ENCODE results near the gene PRORP. TPM values are rescaled to one million over a fixed set of nuclear protein-coding genes. Genes with fewer than 3 reads are reported as not detected.

Gene PRORP
- total RNA-seq, 2 experiments from 2014 or later, result 45.2 to 52.2 TPM

DNA sequence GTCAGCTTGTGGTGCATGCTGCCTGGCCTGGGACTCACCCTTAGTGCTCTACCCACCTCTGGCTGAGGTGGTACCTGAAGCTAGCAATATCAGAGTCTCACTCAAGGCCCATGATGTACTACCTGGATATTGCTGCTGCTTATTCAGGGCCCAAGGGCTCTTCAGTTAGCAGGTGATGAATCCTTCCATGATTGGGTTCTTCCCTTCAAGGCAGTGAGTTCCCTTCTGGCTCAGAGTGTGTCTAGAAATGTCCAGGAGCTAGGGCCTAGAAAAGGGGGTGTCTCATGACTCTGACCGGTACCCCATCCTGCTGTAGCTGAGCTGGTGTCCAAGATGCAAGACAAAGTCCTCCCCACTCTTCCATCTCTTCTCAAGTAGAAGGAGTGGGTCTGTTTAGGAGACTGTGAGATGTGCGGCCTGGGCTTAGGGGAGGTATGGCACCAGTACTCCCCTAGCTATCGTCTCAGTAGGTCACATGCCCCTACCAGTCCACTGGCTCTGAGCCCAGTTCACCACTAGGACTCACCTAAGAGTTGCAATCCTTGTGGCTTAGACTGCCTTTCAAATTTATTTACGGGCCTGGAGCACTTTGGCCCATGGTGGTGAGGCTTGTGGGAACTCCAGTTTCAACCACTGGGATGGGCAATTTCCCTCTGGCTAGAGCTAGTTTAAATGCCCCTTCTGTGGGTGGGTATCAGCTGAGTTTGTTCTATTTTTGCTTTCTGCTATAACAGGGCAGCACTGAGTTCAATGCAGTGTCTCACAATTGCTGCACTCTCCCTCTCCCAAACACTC is 12.2 kb downstream of the PRORP start:
- H3K79me2 ChIP-seq (ENCODE audit: insufficient read depth, low read depth, low read length), result peaks cover 35% of the 10 kb centered on the region; the same call in 1 of the 2 replicates
- peaks cover 98% of the 10 kb centered on the region for H3K36me3 ChIP-seq (ENCODE audit: insufficient read depth, low read length)
- no peak overlapping the region for H3K27ac ChIP-seq (ENCODE audit: low read depth, low read length, poor library complexity, severe bottlenecking)
- no peaks in the 10 kb centered on the region for H3K9me3 ChIP-seq (ENCODE audit: low read length)
- ChIA-PET CTCF (ENCODE audit: unreplicated experiment) (no interaction called here), POLR2A (interaction anchor here (0.9 to 2.7 kb wide), 2 partner anchors 11 to 13 kb away, joined by 4 to 10 read pairs; partner anchors contain the start of genes PPP2R3C and PRORP)
- TF ChIP-seq EZH2phosphoT487 (IDR thresholded peaks at IDR 0.05; ENCODE audit: borderline replicate concordance, low read depth, low read length), result no peak
- TF ChIP-seq, protein P1, sequence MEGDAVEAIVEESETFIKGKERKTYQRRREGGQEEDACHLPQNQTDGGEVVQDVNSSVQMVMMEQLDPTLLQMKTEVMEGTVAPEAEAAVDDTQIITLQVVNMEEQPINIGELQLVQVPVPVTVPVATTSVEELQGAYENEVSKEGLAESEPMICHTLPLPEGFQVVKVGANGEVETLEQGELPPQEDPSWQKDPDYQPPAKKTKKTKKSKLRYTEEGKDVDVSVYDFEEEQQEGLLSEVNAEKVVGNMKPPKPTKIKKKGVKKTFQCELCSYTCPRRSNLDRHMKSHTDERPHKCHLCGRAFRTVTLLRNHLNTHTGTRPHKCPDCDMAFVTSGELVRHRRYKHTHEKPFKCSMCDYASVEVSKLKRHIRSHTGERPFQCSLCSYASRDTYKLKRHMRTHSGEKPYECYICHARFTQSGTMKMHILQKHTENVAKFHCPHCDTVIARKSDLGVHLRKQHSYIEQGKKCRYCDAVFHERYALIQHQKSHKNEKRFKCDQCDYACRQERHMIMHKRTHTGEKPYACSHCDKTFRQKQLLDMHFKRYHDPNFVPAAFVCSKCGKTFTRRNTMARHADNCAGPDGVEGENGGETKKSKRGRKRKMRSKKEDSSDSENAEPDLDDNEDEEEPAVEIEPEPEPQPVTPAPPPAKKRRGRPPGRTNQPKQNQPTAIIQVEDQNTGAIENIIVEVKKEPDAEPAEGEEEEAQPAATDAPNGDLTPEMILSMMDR (conservative IDR thresholded peaks at IDR 0.05; ENCODE audit: low read length), result no peak
- no peak overlapping the region for H2AFZ ChIP-seq (ENCODE audit: low read length)
- H3K4me3 ChIP-seq (ENCODE audit: low read depth, low read length, poor library complexity, severe bottlenecking), result no peak overlapping the region
- intact Hi-C loops (cut with micrococcal nuclease; ENCODE audit: unreplicated experiment), result no loop called here
- no peaks in the 10 kb centered on the region for H4K20me1 ChIP-seq (ENCODE audit: insufficient read depth, low read length)
- no TSS peak for BruUV-seq (replicated peaks)
- DNase-seq (ENCODE audit: low spot score), result no peak
- no peaks in the 10 kb centered on the region for H3K9me2 ChIP-seq (ENCODE audit: insufficient read depth, low read length)
- H3K4me1 ChIP-seq (ENCODE audit: insufficient read depth, low read length, poor library complexity, severe bottlenecking), result no peaks in the 10 kb centered on the region
- H3K4me2 ChIP-seq (ENCODE audit: low read length), result no peak overlapping the region

GRCh38 chr14:35138585-35138984 is 16.2 kb downstream of the PRORP start:
- H3K4me1 ChIP-seq (ENCODE audit: insufficient read depth, low read length, poor library complexity, severe bottlenecking), result no peaks in the 10 kb centered on the region
- no peak overlapping the region for H3K27ac ChIP-seq (ENCODE audit: low read depth, low read length, poor library complexity, severe bottlenecking)
- H3K9me3 ChIP-seq (ENCODE audit: low read length), result no peaks in the 10 kb centered on the region
- intact Hi-C loops (cut with micrococcal nuclease; ENCODE audit: unreplicated experiment), result no loop called here
- H3K4me3 ChIP-seq (ENCODE audit: low read depth, low read length, poor library complexity, severe bottlenecking), result no peak overlapping the region
- CTCF ChIA-PET (ENCODE audit: unreplicated experiment), result no interaction called here
- no peak for DNase-seq (ENCODE audit: low spot score)
- H3K36me3 ChIP-seq (ENCODE audit: insufficient read depth, low read length), result peaks cover 82% of the 10 kb centered on the region
- no peak overlapping the region for H3K4me2 ChIP-seq (ENCODE audit: low read length)
- H4K20me1 ChIP-seq (ENCODE audit: insufficient read depth, low read length), result no peaks in the 10 kb centered on the region
- no peak overlapping the region for H2AFZ ChIP-seq (ENCODE audit: low read length)
- no TSS peak for BruUV-seq (replicated peaks)
- H3K9me2 ChIP-seq (ENCODE audit: insufficient read depth, low read length), result no peaks in the 10 kb centered on the region
- POLR2A ChIA-PET, result interaction anchor here (0.9 kb wide), 1 partner anchor 17 kb away, joined by 4 read pairs; the partner anchor contains the start of gene PPP2R3C
- no peak for TF ChIP-seq EZH2phosphoT487 (IDR thresholded peaks at IDR 0.05; ENCODE audit: borderline replicate concordance, low read depth, low read length)
- TF ChIP-seq, protein P1 (conservative IDR thresholded peaks at IDR 0.05; ENCODE audit: low read length), result no peak
- H3K79me2 ChIP-seq (ENCODE audit: insufficient read depth, low read depth, low read length), result peaks cover 31% of the 10 kb centered on the region; the same call in 1 of the 2 replicates
